ENCODE data around the gene ARRDC1.
A peak's percentile ranks its signal among the peaks of the same experiment; 100 is the strongest.
"Not testable (repeated sequence)": the region's sequence is repeated elsewhere in the genome, so short reads cannot be mapped to it uniquely, and the experiment has no call there.

The ARRDC1 gene

DNA sequence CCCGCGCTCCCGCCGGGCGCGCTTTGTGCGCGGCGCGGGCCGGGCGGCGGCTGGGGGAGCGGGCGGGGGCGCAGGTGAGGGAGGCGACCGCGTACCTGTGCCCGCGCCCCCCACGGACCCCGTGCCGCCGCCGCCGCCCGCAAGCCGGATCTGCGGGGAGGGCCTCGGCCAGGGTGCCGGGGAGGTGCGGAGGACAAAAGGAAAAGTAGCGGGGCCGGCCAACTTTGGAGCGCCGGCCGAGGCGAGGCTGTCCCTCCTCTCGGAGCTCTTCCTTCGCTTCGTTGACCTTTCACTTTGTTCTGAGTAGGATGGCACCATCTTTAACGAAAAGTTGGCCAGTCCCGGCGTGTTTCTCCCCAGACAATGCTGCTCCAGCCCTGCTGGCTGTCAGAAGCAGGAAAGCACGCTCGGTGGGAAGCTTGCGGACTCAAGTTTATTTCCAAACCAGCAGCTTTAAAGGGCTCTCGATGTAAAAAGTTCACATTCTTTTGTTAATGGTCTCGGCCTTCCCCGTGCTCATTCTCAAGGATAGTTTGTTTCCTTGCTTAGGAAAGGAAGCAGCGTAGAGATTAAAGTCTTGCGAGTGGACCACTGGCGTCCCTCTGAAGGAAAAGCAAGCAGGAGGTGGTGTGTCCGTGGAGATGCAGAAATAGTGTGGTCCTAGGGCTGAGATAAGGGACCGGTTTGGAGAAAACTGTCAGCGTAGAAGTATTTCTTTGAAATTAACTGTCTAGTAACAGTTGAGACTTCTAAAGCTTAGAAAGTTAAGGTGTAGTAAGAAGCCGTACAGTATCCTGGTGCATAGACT lies 14.0 kb downstream of the ARRDC1 start:
- TF ChIP-seq, protein P1, sequence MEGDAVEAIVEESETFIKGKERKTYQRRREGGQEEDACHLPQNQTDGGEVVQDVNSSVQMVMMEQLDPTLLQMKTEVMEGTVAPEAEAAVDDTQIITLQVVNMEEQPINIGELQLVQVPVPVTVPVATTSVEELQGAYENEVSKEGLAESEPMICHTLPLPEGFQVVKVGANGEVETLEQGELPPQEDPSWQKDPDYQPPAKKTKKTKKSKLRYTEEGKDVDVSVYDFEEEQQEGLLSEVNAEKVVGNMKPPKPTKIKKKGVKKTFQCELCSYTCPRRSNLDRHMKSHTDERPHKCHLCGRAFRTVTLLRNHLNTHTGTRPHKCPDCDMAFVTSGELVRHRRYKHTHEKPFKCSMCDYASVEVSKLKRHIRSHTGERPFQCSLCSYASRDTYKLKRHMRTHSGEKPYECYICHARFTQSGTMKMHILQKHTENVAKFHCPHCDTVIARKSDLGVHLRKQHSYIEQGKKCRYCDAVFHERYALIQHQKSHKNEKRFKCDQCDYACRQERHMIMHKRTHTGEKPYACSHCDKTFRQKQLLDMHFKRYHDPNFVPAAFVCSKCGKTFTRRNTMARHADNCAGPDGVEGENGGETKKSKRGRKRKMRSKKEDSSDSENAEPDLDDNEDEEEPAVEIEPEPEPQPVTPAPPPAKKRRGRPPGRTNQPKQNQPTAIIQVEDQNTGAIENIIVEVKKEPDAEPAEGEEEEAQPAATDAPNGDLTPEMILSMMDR (IDR thresholded peaks at IDR 0.05; ENCODE audit: low read depth, low read length), result no peak
- H3K4me1 ChIP-seq, result no peaks in the 10 kb centered on the region; the same call in 1 of the 2 replicates
- peaks cover 31% of the 10 kb centered on the region for H3K36me3 ChIP-seq
- no peaks in the 10 kb centered on the region for H3K27me3 ChIP-seq
- no peaks in the 10 kb centered on the region for H3K9me3 ChIP-seq
- H3K4me3 ChIP-seq (ENCODE audit: low read depth, low read length), result peak overlapping the region; percentile 97
- DNase-seq, result peak; percentile 30

DNA sequence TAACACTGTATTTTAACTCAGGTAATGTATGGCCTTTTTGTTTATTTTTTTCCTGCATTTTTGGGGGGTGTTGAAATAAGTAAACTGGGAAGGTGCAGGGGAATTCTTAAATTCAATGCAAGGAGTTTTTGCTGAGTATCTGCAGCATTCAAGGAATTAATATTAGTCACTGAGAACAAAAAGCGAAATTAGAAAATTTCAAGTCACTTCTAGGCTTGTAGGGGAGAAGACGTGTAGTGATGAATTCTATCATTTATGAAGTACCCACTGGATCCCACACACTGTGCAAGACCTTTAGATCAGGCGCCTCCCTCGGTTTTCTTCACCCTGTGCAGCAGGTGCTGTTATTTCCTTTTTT lies 14.5 kb downstream of the ARRDC1 start:
- Histone ChIP-seq H3K9me3 (no peaks in the 10 kb centered on the region), H3K4me1 (no peaks in the 10 kb centered on the region; the same call in 1 of the 2 replicates), H3K36me3 (peaks cover 33% of the 10 kb centered on the region), H3K27me3 (no peaks in the 10 kb centered on the region), H3K4me3 (ENCODE audit: low read depth, low read length) (peak overlapping the region; percentile 97)
- TF ChIP-seq, protein P1 (IDR thresholded peaks at IDR 0.05; ENCODE audit: low read depth, low read length), result no peak
- DNase-seq, result no peak

DNA sequence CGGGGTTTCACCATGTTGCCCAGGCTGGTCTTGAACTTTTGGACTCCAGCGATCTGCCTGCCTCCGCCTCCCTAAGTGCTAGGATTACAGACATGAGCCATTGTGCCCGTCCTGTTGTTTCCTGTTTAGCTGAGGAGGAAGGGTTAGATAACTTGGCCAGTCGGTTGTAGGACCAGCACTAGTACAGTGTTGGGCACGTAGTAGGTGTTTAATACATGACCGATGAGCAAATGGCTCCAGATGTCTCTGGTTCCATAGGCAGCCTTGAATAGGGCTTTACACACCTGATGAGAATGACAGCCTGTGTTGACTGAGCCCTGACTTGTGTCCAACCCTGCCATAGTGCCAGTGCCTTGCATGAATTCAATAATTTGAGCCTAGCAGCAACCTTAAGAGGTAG lies 15.1 kb downstream of the ARRDC1 start:
- no peaks in the 10 kb centered on the region for H3K9me3 ChIP-seq
- peak overlapping the region; percentile 1; the same call in 1 of the 2 replicates for H3K4me3 ChIP-seq (ENCODE audit: low read depth, low read length)
- peaks cover 28% of the 10 kb centered on the region for H3K36me3 ChIP-seq
- no peak for DNase-seq
- no peaks in the 10 kb centered on the region; the same call in 1 of the 2 replicates for H3K4me1 ChIP-seq
- TF ChIP-seq, protein P1 (IDR thresholded peaks at IDR 0.05; ENCODE audit: low read depth, low read length), result no peak
- H3K27me3 ChIP-seq, result no peaks in the 10 kb centered on the region

DNA sequence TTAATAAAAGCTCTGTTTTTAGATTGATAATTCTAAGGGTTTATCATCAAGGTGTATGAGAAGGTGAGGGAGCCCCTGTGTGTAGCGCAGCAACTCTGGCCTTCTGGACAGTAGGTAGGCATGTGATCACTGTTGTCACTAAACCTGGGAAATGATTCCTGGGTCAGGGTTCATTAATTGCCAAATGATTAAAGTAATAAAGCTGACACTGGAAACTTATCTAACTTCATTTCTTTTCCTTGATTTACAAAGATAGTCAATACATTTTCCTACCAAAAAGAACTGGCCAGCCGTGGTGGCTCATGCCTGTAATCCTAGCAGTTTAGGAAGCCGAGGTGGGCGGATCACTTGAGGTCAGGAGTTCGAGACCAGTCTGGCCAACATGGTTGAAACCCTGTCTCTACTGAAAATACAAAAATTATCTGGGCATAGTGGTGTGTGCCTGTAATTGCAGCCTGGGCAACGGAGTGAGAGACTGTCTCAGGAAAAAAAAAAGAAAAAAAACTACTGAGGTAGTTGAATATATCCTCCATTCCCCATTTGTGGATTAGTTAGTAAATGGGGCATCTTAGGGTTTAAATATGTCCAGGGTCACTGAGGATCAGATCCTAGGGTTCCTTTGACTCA lies 15.8 kb downstream of the ARRDC1 start:
- H3K36me3 ChIP-seq, result peaks cover 25% of the 10 kb centered on the region
- TF ChIP-seq, protein P1 (IDR thresholded peaks at IDR 0.05; ENCODE audit: low read depth, low read length), result peak; percentile 32; the same call in 1 of the 2 replicates
- DNase-seq, result peak; percentile 20
- H3K4me3 ChIP-seq (ENCODE audit: low read depth, low read length), result no peak overlapping the region
- H3K9me3 ChIP-seq, result no peaks in the 10 kb centered on the region
- H3K27me3 ChIP-seq, result no peaks in the 10 kb centered on the region
- H3K4me1 ChIP-seq, result no peaks in the 10 kb centered on the region; the same call in 1 of the 2 replicates

DNA sequence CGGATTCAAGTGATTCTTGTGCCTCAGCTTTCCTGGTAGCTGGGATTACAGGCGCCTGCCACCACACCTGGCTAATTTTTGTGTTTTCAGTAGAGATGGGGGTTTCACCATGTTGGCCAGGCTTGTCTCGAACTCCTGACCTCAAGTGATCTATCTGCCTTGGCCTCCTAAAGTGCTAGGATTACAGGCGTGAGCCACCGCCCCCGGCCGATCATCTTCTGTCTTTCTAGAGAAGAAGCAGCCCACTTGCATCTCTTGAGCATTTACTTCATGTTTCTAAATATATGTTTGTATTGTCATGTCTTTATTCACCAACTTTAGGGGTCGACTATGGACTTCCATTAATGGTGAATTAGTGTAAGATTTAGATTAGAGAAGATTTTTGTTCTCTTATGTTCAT lies 16.7 kb downstream of the ARRDC1 start:
- H3K36me3 ChIP-seq, result peaks cover 25% of the 10 kb centered on the region
- not testable (repeated sequence) for H3K27me3 ChIP-seq; H3K9me3 ChIP-seq; DNase-seq; H3K4me1 ChIP-seq; H3K4me3 ChIP-seq (ENCODE audit: low read depth, low read length)

DNA sequence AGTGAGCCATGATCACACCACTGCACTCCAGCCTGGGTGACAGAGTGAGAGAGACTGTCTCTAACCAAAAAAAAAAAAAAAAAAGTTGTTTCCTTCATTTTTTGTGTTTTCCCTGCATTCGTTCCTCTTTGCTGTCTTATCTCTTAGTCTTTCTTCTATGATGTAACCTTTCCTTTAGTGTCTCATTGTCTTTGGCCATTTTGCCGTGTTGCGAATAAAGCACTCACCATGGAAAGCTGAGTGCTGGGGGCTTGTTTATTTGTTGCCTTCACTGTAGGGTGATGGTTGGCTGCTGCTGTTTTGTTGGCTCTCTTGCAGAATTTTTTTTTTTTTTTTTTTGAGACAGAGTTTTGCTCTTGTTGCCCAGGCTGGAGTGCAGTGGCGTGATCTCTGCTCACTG lies 21.0 kb downstream of the ARRDC1 start:
- Histone ChIP-seq H3K4me3 (ENCODE audit: low read depth, low read length) (no peak overlapping the region), H3K4me1 (no peaks in the 10 kb centered on the region), H3K9me3 (no peaks in the 10 kb centered on the region), H3K27me3 (no peaks in the 10 kb centered on the region), H3K36me3 (peaks cover 14% of the 10 kb centered on the region)
- no peak for DNase-seq
- TF ChIP-seq, protein P1 (IDR thresholded peaks at IDR 0.05; ENCODE audit: low read depth, low read length), result no peak

DNA sequence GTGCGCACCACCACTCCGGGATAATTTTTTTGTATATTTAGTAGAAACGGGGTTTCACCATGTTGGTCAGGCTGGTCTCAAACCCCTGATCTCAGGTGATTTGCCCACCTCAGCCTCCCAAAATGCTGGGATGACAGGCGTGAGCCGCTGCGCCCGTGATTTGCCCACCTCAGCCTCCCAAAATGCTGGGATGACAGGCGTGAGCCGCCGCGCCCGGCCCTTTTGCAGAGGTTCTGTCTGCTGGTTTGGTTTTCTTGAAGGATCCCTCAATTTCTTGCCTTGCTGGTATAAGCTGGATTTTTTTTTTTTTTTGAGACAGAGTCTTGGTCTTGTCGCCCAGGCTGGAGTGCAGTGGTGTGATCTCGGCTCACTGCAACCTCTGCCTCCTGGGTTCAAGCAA lies 21.9 kb downstream of the ARRDC1 start:
- DNase-seq; H3K4me3 ChIP-seq (ENCODE audit: low read depth, low read length); H3K4me1 ChIP-seq; H3K27me3 ChIP-seq; H3K9me3 ChIP-seq: not testable (repeated sequence)
- H3K36me3 ChIP-seq, result peaks cover 12% of the 10 kb centered on the region
